ENCODE measurements around the gene CFAP44. TPM values are rescaled to one million over a fixed set of nuclear protein-coding genes. Genes with fewer than 3 reads are reported as not detected.

CFAP44 gene
- total RNA-seq, 1 donor from 2014 or later, result 6.4 TPM

DNA sequence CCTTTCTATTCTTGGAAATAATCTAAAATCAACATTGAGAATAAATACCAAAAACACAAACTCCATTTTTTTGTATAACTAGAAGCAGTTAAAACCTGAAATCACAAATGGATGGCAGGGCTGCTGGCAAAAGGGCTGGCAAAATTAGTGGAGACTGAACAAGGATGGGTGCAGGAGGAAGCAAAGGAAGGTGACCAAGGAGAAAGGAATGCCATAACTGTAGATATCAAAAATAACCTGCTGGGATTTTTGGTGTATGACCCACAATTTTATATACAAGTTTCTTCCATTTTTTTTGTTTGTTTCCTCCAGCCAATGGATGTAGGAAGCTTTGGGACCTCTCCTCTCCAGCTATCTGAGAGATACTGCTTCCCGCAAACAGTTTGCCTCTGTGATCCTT lies 12.7 kb downstream of the CFAP44 start:
- no peaks in the 10 kb centered on the region for H3K4me1 ChIP-seq (ENCODE audit: insufficient read depth, low read length)
- peaks cover 3% of the 10 kb centered on the region for H3K9me3 ChIP-seq (ENCODE audit: insufficient read depth, low read depth, low read length)
- no peak overlapping the region for H3K4me2 ChIP-seq (ENCODE audit: low read length)
- H3K27me3 ChIP-seq (ENCODE audit: insufficient read depth, low read length), result no peaks in the 10 kb centered on the region
- Mint-ChIP-seq H3K9me3 (ENCODE audit: unreplicated experiment) (peaks cover 8% of the 10 kb centered on the region), H3K27ac (ENCODE audit: unreplicated experiment) (no peak overlapping the region), H3K4me3 (ENCODE audit: unreplicated experiment) (no peak overlapping the region), H3K36me3 (ENCODE audit: low read depth, unreplicated experiment) (peaks cover 37% of the 10 kb centered on the region), H3K27me3 (ENCODE audit: low read depth, unreplicated experiment) (no peaks in the 10 kb centered on the region), H3K4me1 (ENCODE audit: low read depth, unreplicated experiment) (no peaks in the 10 kb centered on the region)
- H4K20me1 ChIP-seq (ENCODE audit: insufficient read depth, low read length), result no peaks in the 10 kb centered on the region
- TF ChIP-seq, protein P1, sequence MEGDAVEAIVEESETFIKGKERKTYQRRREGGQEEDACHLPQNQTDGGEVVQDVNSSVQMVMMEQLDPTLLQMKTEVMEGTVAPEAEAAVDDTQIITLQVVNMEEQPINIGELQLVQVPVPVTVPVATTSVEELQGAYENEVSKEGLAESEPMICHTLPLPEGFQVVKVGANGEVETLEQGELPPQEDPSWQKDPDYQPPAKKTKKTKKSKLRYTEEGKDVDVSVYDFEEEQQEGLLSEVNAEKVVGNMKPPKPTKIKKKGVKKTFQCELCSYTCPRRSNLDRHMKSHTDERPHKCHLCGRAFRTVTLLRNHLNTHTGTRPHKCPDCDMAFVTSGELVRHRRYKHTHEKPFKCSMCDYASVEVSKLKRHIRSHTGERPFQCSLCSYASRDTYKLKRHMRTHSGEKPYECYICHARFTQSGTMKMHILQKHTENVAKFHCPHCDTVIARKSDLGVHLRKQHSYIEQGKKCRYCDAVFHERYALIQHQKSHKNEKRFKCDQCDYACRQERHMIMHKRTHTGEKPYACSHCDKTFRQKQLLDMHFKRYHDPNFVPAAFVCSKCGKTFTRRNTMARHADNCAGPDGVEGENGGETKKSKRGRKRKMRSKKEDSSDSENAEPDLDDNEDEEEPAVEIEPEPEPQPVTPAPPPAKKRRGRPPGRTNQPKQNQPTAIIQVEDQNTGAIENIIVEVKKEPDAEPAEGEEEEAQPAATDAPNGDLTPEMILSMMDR (IDR thresholded peaks at IDR 0.05; ENCODE audit: insufficient read depth, low read depth, low read length), result no peak
- TF ChIP-seq EZH2 (IDR thresholded peaks at IDR 0.05; ENCODE audit: insufficient read depth, low read length), result no peak
- H3K9ac ChIP-seq (ENCODE audit: low read length), result no peak overlapping the region
- peak; percentile 10 for DNase-seq (ENCODE audit: low read depth)
- no peak overlapping the region for H2AFZ ChIP-seq (ENCODE audit: low read depth, low read length)
- no peak overlapping the region for H3K27ac ChIP-seq (ENCODE audit: low read depth, low read length)
- FAIRE-seq, result no peak
- no peaks in the 10 kb centered on the region for H3K79me2 ChIP-seq (ENCODE audit: insufficient read depth, low read length)
- H3K4me3 ChIP-seq (ENCODE audit: insufficient read depth, low read depth, low read length), result no peak overlapping the region
- peaks cover 5% of the 10 kb centered on the region for H3K36me3 ChIP-seq (ENCODE audit: insufficient read depth, low read length)

DNA sequence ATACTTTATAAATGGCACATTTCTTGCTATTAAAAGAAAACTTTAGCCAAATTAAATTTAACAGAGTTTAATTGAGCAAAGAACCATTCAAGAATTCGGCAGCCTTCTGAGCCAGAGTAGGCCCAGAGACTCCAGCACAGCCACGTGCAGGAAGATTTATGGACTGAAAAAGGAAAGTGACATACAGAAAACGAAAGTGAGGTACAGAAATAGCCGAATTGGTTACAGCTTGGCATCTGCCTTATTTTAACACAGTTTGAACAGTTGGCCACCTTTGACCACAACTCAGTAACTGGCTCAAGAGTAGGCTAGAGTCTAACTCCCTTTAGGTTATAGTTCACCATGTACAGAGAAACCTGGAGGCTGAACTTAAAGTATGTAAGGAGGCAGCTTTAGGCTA lies 17.6 kb downstream of the CFAP44 start:
- Mint-ChIP-seq H3K9me3 (ENCODE audit: unreplicated experiment) (peaks cover 8% of the 10 kb centered on the region), H3K27me3 (ENCODE audit: low read depth, unreplicated experiment) (no peaks in the 10 kb centered on the region), H3K36me3 (ENCODE audit: low read depth, unreplicated experiment) (peaks cover 33% of the 10 kb centered on the region), H3K4me1 (ENCODE audit: low read depth, unreplicated experiment) (no peaks in the 10 kb centered on the region), H3K27ac (ENCODE audit: unreplicated experiment) (no peak overlapping the region), H3K4me3 (ENCODE audit: unreplicated experiment) (no peak overlapping the region)
- TF ChIP-seq, protein P1 (IDR thresholded peaks at IDR 0.05; ENCODE audit: insufficient read depth, low read depth, low read length), result no peak
- TF ChIP-seq EZH2 (IDR thresholded peaks at IDR 0.05; ENCODE audit: insufficient read depth, low read length), result no peak
- Histone ChIP-seq H3K79me2 (ENCODE audit: insufficient read depth, low read length) (no peaks in the 10 kb centered on the region), H4K20me1 (ENCODE audit: insufficient read depth, low read length) (no peaks in the 10 kb centered on the region), H3K4me2 (ENCODE audit: low read length) (no peak overlapping the region), H3K4me3 (ENCODE audit: insufficient read depth, low read depth, low read length) (no peak overlapping the region), H3K27ac (ENCODE audit: low read depth, low read length) (no peak overlapping the region), H3K36me3 (ENCODE audit: insufficient read depth, low read length) (peaks cover 5% of the 10 kb centered on the region), H3K9me3 (ENCODE audit: insufficient read depth, low read depth, low read length) (peaks cover 3% of the 10 kb centered on the region), H3K4me1 (ENCODE audit: insufficient read depth, low read length) (no peaks in the 10 kb centered on the region), H2AFZ (ENCODE audit: low read depth, low read length) (no peak overlapping the region), H3K9ac (ENCODE audit: low read length) (no peak overlapping the region), H3K27me3 (ENCODE audit: insufficient read depth, low read length) (no peaks in the 10 kb centered on the region)
- FAIRE-seq (no peak), DNase-seq (ENCODE audit: low read depth) (no peak)

DNA sequence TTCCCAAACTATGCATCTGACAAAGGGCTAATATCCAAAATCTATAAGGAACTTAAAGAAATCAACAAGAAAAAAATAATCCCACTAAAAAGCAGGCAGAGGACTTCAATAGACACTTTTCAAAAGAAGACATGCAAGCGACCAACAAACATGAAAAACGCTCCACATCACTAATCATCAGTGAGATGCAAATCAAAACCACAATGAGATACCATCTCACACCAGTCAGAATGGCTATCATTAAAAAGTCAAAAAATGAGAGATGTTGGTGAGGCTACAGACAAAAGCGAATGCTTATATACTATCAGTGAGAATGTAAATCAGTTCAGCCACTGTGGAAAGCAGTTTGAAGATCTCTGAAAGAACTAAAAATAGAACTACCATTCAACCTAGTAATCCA lies 20.2 kb downstream of the CFAP44 start:
- no peak for DNase-seq (ENCODE audit: low read depth)
- Mint-ChIP-seq H3K27me3 (ENCODE audit: low read depth, unreplicated experiment) (no peaks in the 10 kb centered on the region), H3K36me3 (ENCODE audit: low read depth, unreplicated experiment) (peaks cover 20% of the 10 kb centered on the region), H3K4me1 (ENCODE audit: low read depth, unreplicated experiment) (no peaks in the 10 kb centered on the region), H3K4me3 (ENCODE audit: unreplicated experiment) (no peak overlapping the region), H3K27ac (ENCODE audit: unreplicated experiment) (no peak overlapping the region), H3K9me3 (ENCODE audit: unreplicated experiment) (peaks cover 3% of the 10 kb centered on the region)
- no peak for FAIRE-seq
- Histone ChIP-seq H3K9me3 (ENCODE audit: insufficient read depth, low read depth, low read length) (peaks cover 3% of the 10 kb centered on the region), H3K36me3 (ENCODE audit: insufficient read depth, low read length) (peaks cover 7% of the 10 kb centered on the region), H3K4me2 (ENCODE audit: low read length) (no peak overlapping the region), H4K20me1 (ENCODE audit: insufficient read depth, low read length) (no peaks in the 10 kb centered on the region), H3K27ac (ENCODE audit: low read depth, low read length) (no peak overlapping the region), H3K4me1 (ENCODE audit: insufficient read depth, low read length) (no peaks in the 10 kb centered on the region), H2AFZ (ENCODE audit: low read depth, low read length) (no peak overlapping the region), H3K9ac (ENCODE audit: low read length) (no peak overlapping the region), H3K4me3 (ENCODE audit: insufficient read depth, low read depth, low read length) (no peak overlapping the region), H3K27me3 (ENCODE audit: insufficient read depth, low read length) (no peaks in the 10 kb centered on the region), H3K79me2 (ENCODE audit: insufficient read depth, low read length) (no peaks in the 10 kb centered on the region)
- TF ChIP-seq, protein P1 (IDR thresholded peaks at IDR 0.05; ENCODE audit: insufficient read depth, low read depth, low read length), result no peak
- TF ChIP-seq EZH2 (IDR thresholded peaks at IDR 0.05; ENCODE audit: insufficient read depth, low read length), result no peak

Data from astrocyte (in vitro differentiated cells and primary cell).